Activated CD4-positive, alpha-beta T cell treated with anti-CD3 and anti-CD28 coated beads, Interleukin-2, amount 10 ng/mL, durations not matched to agents 7 days and 5 days (primary cell): ENCODE data around the gene HADHB. TPM values are rescaled to one million over a fixed set of nuclear protein-coding genes. Genes with fewer than 3 reads are reported as not detected.
"Not testable (repeated sequence)": the region's sequence is repeated elsewhere in the genome, so short reads cannot be mapped to it uniquely, and the experiment has no call there.

Experiments
- CTCF ChIA-PET: fragments of 350-600 bp; sonication (Branson Sonifier 250); formaldehyde crosslinking; loops from one replicate; lab custom pipeline; 2021; ENCODE audit warnings: antibody characterized with exemption; lab: Charles Lee
- POLR2A ChIA-PET: fragments of 350-600 bp; sonication (Branson Sonifier 250); formaldehyde crosslinking; loops from one replicate; lab custom pipeline; 2021; ENCODE audit warnings: antibody characterized with exemption; lab: Charles Lee
- DNase-seq: peaks from one replicate; pipeline ENCODE4 v3.0.0-alpha.2; 2020
- H3K27ac Mint-ChIP-seq: one replicate; pipeline ENCODE4 v1.8.0; 2021; ENCODE audit warnings: mild to moderate bottlenecking, moderate library complexity, mixed read lengths
- H3K27me3 Mint-ChIP-seq: one replicate; pipeline ENCODE4 v1.8.0; 2021; ENCODE audit warnings: mixed read lengths
- H3K36me3 Mint-ChIP-seq: one replicate; pipeline ENCODE4 v1.8.0; 2021; ENCODE audit warnings: low read depth, mixed read lengths
- H3K4me1 Mint-ChIP-seq: one replicate; pipeline ENCODE4 v1.8.0; 2021; ENCODE audit warnings: mixed read lengths
- H3K4me3 Mint-ChIP-seq: one replicate; pipeline ENCODE4 v1.8.0; 2021; ENCODE audit warnings: mild to moderate bottlenecking, moderate library complexity, mixed read lengths
- H3K9me3 Mint-ChIP-seq: one replicate; pipeline ENCODE4 v1.8.0; 2021; ENCODE audit warnings: mixed read lengths
- total RNA-seq, 2 experiments: library from RNA; stranded (reverse); gene quantifications; one replicate each; pipeline ENCODE4 v1.2.3, GENCODE V29; 2021

The HADHB gene
- total RNA-seq, 2 experiments from 2014 or later: 65.2 to 72.7 TPM

DNA sequence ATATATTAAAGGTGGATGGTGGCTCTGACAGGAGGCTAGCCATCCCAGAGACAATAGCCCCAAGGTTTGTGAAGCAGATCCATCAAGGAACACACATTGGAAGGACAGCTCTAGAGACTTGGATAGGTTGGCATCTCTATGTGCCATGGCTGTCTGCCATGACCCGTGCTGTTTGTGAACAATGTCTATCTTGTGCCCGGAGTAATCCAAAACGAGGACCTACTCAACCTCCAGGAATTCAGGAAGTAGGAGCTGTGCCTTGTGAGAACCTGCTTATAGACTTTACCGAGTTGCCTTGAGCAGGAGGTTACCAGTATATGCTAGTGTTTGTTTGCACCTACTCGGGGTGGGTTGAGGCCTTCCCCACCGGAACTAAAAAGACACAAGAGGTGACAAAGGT is 58.1 kb downstream of the HADHB start:
- Mint-ChIP-seq H3K4me1 (no peaks in the 10 kb centered on the region), H3K9me3 (no peaks in the 10 kb centered on the region), H3K36me3 (no peaks in the 10 kb centered on the region), H3K27ac (no peak overlapping the region), H3K4me3 (no peak overlapping the region), H3K27me3 (no peaks in the 10 kb centered on the region)
- no peak for DNase-seq
- POLR2A ChIA-PET: no interaction called here
- CTCF ChIA-PET: no interaction called here

DNA sequence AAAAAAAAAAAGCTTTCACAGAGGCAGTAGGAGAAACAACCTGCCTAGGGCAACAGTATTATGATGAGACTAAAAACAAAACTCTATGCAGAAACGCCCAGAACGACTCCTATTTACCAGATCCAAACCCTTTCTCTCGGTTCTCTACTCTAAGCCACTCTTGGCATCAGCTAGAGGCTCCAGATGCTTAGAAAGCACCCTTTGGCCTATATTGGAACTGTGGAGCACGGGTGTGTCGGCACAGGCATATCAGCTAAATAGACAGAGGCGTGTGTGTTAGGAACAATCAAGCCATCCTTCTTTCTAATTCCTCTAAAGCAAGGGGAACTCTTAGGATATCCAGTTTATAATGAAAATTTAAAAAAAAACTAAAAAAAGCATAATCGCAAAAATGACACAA is 60.4 kb downstream of the HADHB start:
- CTCF ChIA-PET: interaction anchor here (0.7 to 1.3 kb wide), 3 partner anchors 17 to 121 kb away, joined by 3 to 4 read pairs (median 3); no protein-coding TSS in a partner anchor
- DNase-seq, H3K36me3 Mint-ChIP-seq, H3K4me1 Mint-ChIP-seq, H3K4me3 Mint-ChIP-seq, H3K27me3 Mint-ChIP-seq, H3K9me3 Mint-ChIP-seq, H3K27ac Mint-ChIP-seq, POLR2A ChIA-PET: not testable (repeated sequence)

DNA sequence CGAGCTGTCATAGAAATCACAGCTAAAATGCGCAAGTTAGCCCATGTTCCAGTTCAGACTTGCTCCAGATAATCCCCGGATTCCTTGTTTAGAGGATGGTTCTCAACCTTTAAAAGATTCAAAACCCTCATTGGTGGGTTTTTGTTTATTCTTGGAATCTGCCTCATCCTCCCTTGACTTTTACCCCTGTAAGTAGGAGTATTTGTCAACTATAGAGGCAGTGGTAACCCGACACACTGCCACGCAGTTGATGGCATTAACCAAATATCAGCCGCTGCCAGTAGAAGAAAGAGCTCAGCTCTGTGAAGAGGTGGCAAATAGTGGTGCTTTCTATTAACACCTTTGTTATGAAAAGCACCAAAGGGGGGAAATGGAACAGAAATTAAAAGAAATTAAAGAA is 60.8 kb downstream of the HADHB start:
- Mint-ChIP-seq H3K4me1 (no peaks in the 10 kb centered on the region), H3K27me3 (no peaks in the 10 kb centered on the region), H3K36me3 (no peaks in the 10 kb centered on the region), H3K27ac (no peak overlapping the region), H3K9me3 (no peaks in the 10 kb centered on the region), H3K4me3 (no peak overlapping the region)
- POLR2A ChIA-PET: no interaction called here
- CTCF ChIA-PET: interaction anchor here (0.7 to 1.0 kb wide), 3 partner anchors 17 to 156 kb away, joined by 3 to 4 read pairs (median 3); no protein-coding TSS in a partner anchor
- DNase-seq: no peak

DNA sequence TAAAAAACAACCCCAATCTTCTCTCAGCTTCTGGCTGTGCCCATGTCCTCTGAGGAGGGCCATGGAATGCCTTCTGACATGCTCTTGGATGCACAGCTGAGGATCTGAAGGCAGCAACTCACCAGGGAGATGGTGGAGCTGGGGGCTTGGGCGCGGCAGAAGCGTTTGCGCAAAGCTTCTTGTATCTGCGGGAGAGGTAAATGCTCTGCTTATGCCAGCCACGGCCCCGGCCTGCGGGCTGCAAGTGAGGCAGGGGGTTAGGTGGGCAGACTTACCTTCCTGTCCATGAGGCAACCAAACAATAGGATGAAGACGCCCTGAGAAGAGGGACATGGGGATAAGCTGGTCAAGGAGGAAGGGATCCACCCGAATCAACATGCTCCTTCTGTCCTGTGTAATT is 65.2 kb downstream of the HADHB start:
- POLR2A ChIA-PET: interaction anchor here (0.6 to 0.7 kb wide), 2 partner anchors 137 to 301 kb away, joined by 3 read pairs; no protein-coding TSS in a partner anchor

DNA sequence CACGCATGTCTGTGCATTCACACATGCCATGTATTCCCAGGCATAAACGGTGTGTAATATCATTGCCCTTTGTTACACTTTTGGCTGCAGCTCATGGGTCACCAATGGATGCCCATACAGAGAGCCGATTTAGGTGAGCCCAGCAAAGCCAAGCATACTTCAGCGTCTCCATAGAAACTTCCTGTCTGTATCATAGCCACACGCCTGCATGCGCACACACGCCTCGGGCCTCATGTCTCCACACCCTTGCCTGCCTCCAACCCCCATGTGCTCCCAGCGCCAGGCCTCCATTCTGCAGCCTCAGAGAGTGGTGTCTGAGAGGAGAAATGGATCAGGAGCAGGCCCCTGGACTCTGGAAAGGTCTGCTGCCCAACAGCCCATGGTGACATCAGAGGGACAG is 67.7 kb downstream of the HADHB start:
- H3K4me1 Mint-ChIP-seq: no peaks in the 10 kb centered on the region
- ChIA-PET POLR2A (no interaction called here), CTCF (no interaction called here)
- DNase-seq: no peak
- H3K27me3 Mint-ChIP-seq: no peaks in the 10 kb centered on the region
- H3K27ac Mint-ChIP-seq: no peak overlapping the region
- no peaks in the 10 kb centered on the region for H3K36me3 Mint-ChIP-seq
- H3K9me3 Mint-ChIP-seq: no peaks in the 10 kb centered on the region
- no peak overlapping the region for H3K4me3 Mint-ChIP-seq

More for the DNA sequence above, 65.2 kb downstream of the HADHB start:
- H3K27ac Mint-ChIP-seq: no peak overlapping the region
- no peaks in the 10 kb centered on the region for H3K27me3 Mint-ChIP-seq
- H3K9me3 Mint-ChIP-seq: no peaks in the 10 kb centered on the region
- no peak overlapping the region for H3K4me3 Mint-ChIP-seq
- H3K4me1 Mint-ChIP-seq: no peaks in the 10 kb centered on the region
- no peak for DNase-seq
- H3K36me3 Mint-ChIP-seq: no peaks in the 10 kb centered on the region
- CTCF ChIA-PET: interaction anchor here (1.1 to 1.7 kb wide), 2 partner anchors 9 to 10 kb away, joined by 3 to 7 read pairs; no protein-coding TSS in a partner anchor

DNA sequence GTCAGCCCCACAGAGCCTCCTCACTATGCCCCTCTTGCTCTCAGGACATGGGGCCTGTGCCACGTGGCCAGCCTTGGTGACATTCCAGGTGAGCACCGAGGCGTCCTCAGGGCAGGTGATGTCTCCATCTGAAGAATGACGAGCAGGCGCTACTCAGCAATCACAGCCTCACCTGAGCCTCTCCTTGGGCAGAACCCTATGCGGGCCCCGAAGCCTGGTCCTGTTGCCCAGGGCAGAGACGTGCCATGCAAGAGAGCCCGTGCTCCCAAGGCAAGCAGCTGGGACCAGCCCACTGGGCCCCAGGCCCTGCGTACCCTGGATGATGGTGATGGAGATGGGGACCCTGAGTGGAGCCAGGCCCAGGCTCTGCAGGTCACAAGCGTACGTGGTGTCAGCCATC is 68.7 kb downstream of the HADHB start:
- DNase-seq: no peak
- ChIA-PET CTCF (no interaction called here), POLR2A (no interaction called here)
- H3K27ac Mint-ChIP-seq: no peak overlapping the region
- H3K36me3 Mint-ChIP-seq: no peaks in the 10 kb centered on the region
- H3K4me1 Mint-ChIP-seq: no peaks in the 10 kb centered on the region
- no peaks in the 10 kb centered on the region for H3K27me3 Mint-ChIP-seq
- H3K4me3 Mint-ChIP-seq: no peak overlapping the region
- no peaks in the 10 kb centered on the region for H3K9me3 Mint-ChIP-seq

DNA sequence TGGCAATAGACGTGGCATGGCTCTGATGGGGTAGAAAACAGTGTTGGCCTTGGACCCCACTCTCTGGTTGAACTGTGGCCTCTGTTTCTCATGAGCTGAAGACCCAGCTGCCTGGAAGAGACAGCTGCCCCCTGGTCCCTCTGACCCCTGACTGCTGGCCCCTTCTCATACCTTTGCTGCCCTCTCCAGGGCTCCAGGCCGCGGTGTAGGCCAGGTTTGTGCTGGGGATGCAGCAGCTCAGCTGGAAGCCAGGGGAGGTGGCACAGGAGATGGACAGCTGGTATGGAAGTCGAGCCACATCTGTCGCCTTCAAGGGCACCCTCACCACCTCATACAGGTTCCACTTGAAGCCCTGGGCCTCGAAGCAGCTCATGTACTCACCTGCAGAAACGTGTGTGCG is 69.5 kb downstream of the HADHB start:
- Mint-ChIP-seq H3K27me3 (no peaks in the 10 kb centered on the region), H3K9me3 (no peaks in the 10 kb centered on the region), H3K36me3 (no peaks in the 10 kb centered on the region), H3K4me3 (no peak overlapping the region), H3K27ac (no peak overlapping the region), H3K4me1 (no peaks in the 10 kb centered on the region)
- CTCF ChIA-PET: no interaction called here
- DNase-seq: no peak
- POLR2A ChIA-PET: no interaction called here

DNA sequence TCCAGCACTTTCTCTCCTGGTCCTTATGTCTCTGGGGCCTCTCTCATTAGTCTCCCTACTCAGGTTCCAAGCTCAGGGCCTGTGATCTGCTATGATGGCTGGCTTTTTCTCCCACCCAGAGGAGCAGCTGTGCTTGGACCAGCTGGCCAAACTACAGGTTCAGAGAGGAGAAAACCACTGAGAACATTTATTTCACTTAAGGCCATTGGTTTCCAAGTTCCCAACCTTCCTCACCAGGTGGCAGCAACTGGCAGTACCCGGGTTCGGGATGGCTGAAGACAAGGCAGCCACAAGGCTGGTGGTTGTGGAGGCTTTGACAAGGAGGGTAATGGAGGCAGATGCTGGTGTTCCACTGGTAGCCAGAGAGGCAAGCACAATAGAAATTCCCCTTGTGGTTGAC is 71.3 kb downstream of the HADHB start:
- Mint-ChIP-seq H3K4me3 (no peak overlapping the region), H3K27ac (no peak overlapping the region), H3K27me3 (peaks cover 2% of the 10 kb centered on the region), H3K4me1 (no peaks in the 10 kb centered on the region), H3K36me3 (no peaks in the 10 kb centered on the region), H3K9me3 (no peaks in the 10 kb centered on the region)
- ChIA-PET POLR2A (no interaction called here), CTCF (interaction anchor here (0.9 to 1.0 kb wide), 2 partner anchors 9 to 18 kb away, joined by 3 to 4 read pairs; no protein-coding TSS in a partner anchor)
- DNase-seq: no peak

DNA sequence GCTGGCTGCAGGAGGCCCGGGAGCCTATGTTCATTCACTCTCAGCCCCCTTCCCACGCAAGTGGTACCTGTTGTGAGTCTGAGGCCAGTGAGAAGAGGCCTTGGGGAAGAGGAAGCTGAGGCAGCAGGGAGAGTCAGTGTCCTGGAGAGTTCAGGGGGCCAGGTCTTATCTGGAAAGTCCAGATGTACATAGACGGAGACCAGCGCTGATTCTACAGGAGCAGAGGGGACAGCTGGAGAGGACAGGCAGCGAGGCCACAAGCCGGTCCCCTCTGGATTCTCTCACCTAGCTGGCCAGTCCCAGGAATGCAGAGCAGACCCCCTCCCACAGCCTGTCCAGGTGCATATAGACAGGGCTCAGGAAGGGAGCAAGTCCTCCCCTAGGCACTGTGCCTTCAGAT is 72.1 kb downstream of the HADHB start:
- Mint-ChIP-seq H3K4me3 (no peak overlapping the region), H3K27me3 (peaks cover 2% of the 10 kb centered on the region), H3K9me3 (no peaks in the 10 kb centered on the region), H3K27ac (no peak overlapping the region), H3K36me3 (no peaks in the 10 kb centered on the region), H3K4me1 (no peaks in the 10 kb centered on the region)
- ChIA-PET POLR2A (interaction anchor here (0.5 kb wide), 1 partner anchor 393 kb away, joined by 3 read pairs; no protein-coding TSS in a partner anchor), CTCF (interaction anchor here (1.0 kb wide), 1 partner anchor 19 kb away, joined by 4 read pairs; no protein-coding TSS in a partner anchor)
- no peak for DNase-seq

DNA sequence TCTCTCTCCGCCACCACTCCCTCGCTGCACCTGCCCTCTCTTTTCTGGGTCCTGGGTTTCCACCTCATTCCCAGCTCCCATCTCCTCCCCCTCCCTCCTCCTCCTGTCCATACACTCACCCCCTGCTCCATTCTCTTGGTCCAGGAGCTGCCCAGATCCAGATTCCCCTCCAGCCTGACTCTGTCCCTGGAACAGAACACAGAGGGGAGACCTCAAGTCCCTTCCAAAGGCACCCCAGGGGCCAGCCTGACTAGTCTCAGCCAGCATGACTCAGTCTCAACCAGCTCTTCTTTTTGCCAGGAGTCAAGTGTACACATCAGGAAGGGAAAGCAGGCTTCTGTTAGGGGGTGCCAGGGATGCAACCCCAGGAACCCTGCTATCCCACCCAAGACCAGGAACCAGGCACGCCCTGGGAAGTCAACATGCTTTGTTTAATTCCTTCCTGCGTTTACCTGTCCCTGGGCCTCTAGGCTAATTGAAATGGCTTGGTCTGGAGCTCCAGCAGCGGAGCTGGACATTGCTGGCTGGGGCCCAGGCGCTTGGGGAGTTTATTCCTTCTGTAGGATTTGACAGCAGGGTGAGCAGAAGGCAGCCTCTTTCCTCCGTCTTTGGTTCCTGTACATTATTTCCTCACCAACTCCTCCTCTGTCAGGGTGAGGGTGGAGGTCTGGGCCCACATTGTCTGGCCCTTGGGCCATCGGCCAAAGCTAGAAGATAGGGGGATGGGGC is 72.8 kb downstream of the HADHB start:
- CTCF ChIA-PET: interaction anchor here (0.8 to 1.8 kb wide), 2 partner anchors 8 to 12 kb away, joined by 3 to 7 read pairs; no protein-coding TSS in a partner anchor
- no peak overlapping the region for H3K4me3 Mint-ChIP-seq

DNA sequence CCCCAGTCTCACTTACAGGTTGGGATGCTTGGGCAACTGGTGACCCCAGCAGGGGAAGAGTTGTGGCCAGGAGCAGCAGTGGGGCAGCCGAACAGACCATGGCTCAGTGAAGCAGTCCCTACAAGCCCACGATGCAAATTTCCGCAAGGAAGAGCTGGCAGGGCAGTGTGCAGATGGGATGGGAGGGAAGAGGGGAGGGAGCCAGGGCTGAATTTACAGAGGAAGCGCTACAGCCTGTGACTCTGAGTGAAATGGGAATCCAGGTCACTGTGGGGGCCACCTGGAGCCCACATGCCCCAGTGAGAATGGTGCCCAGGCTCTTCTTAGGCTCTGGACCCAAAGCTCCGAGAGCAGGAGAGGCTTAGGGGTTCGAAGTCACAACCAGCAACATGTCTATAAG is 74.2 kb downstream of the HADHB start:
- Mint-ChIP-seq H3K4me1 (no peaks in the 10 kb centered on the region), H3K36me3 (no peaks in the 10 kb centered on the region), H3K27ac (no peak overlapping the region), H3K9me3 (no peaks in the 10 kb centered on the region), H3K4me3 (no peak overlapping the region), H3K27me3 (peaks cover 2% of the 10 kb centered on the region)
- ChIA-PET POLR2A (no interaction called here), CTCF (interaction anchor here (1.8 kb wide), 1 partner anchor 9 kb away, joined by 7 read pairs; no protein-coding TSS in a partner anchor)
- no peak for DNase-seq

More for the DNA sequence above, 72.8 kb downstream of the HADHB start:
- peaks cover 2% of the 10 kb centered on the region for H3K27me3 Mint-ChIP-seq
- H3K36me3 Mint-ChIP-seq: no peaks in the 10 kb centered on the region
- H3K4me1 Mint-ChIP-seq: no peaks in the 10 kb centered on the region
- no peak for DNase-seq
- H3K27ac Mint-ChIP-seq: no peak overlapping the region
- H3K9me3 Mint-ChIP-seq: no peaks in the 10 kb centered on the region
- POLR2A ChIA-PET: no interaction called here

DNA sequence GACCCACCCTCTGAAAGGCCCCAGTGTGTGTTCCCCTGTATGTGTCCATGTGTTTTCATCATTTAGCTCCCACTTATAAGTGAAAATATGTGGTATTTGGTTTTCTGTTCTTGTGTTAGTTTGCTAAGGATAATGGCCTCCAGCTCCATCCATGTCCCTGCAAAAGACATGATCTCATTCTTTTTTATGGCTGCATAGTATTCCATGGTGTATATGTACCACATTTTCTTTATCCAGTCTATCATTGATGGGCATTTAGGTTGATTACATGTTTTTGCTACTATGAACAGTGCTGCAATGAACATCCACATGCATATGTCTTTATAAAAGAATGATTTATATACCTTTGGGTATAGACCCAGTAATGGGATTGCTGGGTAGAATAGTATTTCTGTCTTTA is 79.7 kb downstream of the HADHB start:
- H3K36me3 Mint-ChIP-seq, H3K27me3 Mint-ChIP-seq, H3K4me3 Mint-ChIP-seq, CTCF ChIA-PET, H3K27ac Mint-ChIP-seq, POLR2A ChIA-PET, DNase-seq, H3K9me3 Mint-ChIP-seq: not testable (repeated sequence)
- H3K4me1 Mint-ChIP-seq: peaks cover 16% of the 10 kb centered on the region

DNA sequence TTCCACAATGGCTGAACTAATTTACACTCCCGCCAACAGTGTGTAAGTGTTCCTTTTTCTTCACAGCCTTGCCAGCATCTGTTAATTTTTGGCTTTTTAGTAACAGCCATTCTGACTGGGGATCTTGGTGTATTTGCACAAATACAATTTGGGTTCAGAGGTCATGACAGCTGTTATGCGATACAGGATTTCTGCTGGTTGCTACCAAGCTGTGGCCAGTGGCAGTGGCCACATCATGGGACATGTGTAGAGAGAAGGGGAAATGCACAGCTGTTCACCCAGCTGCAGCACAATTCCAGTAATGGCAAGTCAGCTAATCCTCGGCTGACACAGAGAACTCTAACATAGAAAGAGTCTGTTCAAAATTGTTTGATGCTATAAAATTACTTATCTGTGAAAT is 80.2 kb downstream of the HADHB start:
- CTCF ChIA-PET: interaction anchor here (0.9 to 1.0 kb wide), 2 partner anchors 9 to 87 kb away, joined by 3 read pairs; no protein-coding TSS in a partner anchor
- no peak overlapping the region for H3K4me3 Mint-ChIP-seq
- H3K27ac Mint-ChIP-seq: no peak overlapping the region
- no peak for DNase-seq
- peaks cover 19% of the 10 kb centered on the region for H3K4me1 Mint-ChIP-seq
- no peaks in the 10 kb centered on the region for H3K36me3 Mint-ChIP-seq
- H3K27me3 Mint-ChIP-seq: no peaks in the 10 kb centered on the region
- no peaks in the 10 kb centered on the region for H3K9me3 Mint-ChIP-seq
- POLR2A ChIA-PET: no interaction called here
